K562 (cell line): ENCODE measurements around the gene SAMD11. TPM values are rescaled to one million over a fixed set of nuclear protein-coding genes. Genes with fewer than 3 reads are reported as not detected.

ENCODE experiments used
- ATAC-seq: fragments of 200-7000 bp; cut with Tn5 transposase; 3 replicates; pipeline ENCODE4 v1.9.1; 2020; ENCODE audit warnings: moderate library complexity
- BruUV-seq: library from RNA; stranded (reverse); fragments of 400-500 nt; replicated peaks from 2 replicates; lab custom pipeline; 2021; lab: Mats Ljungman, UMichigan
- CTCF ChIA-PET: fragments of 300-600 bp; formaldehyde crosslinking; extraction: SDS; loops from one replicate; lab custom pipeline; 2021; ENCODE audit warnings: low intra/inter-chr PET ratio; lab: Yijun Ruan, JAX
- POLR2A ChIA-PET: fragments of 300-600, 350-650 bp; sonication (Branson Sonifier 250); formaldehyde crosslinking; extraction: SDS; loops from one replicate; lab custom pipeline; 2021; ENCODE audit warnings: antibody characterized with exemption, inconsistent platforms; lab: Yijun Ruan, JAX
- DNase-seq, 4 experiments: peaks; one replicate each; pipeline versions ENCODE4 v3.0.0 to v3.0.0-alpha.2; 2011 to 2018; ENCODE audit warnings: low spot score in 3 of 4, mixed read lengths in 3 of 4; ENCODE audit errors: extremely low read depth in 1 of 4
- FAIRE-seq: peaks from 2 replicates; lab custom pipeline; 2011; peaks lifted over from hg19 to GRCh38; lab: Jason Lieb, UNC
- H2AFZ ChIP-seq: 2 replicates; pipeline ENCODE4 v1.6.0; 2011; ENCODE audit warnings: low read depth, low read length, control low read depth, inconsistent platforms
- H3K27ac ChIP-seq: fragments of 200-600 bp; 3 replicates; pipeline ENCODE4 v1.8.0; 2011; ENCODE audit warnings: low read depth, mild to moderate bottlenecking, control low read depth, inconsistent platforms, low read length, moderate library complexity, mixed read lengths; ENCODE audit errors: extremely low read depth
- H3K27me3 ChIP-seq, 2 experiments: fragments of 300-600 bp in 1 of 2; 2 replicates in 1 of 2; 3 replicates in 1 of 2; pipeline versions ENCODE4 v1.6.0 to v1.8.0; 2011; ENCODE audit warnings: inconsistent platforms in 2 of 2, low read length in 2 of 2, mild to moderate bottlenecking in 1 of 2, mixed read lengths in 1 of 2, moderate library complexity in 1 of 2; ENCODE audit not compliant: control insufficient read depth in 2 of 2, insufficient read depth in 2 of 2
- H3K36me3 ChIP-seq: fragments of 300-600 bp; 3 replicates; pipeline ENCODE4 v1.8.0; 2011; ENCODE audit warnings: mild to moderate bottlenecking, low read length, inconsistent platforms; ENCODE audit not compliant: control insufficient read depth, insufficient read depth
- H3K4me1 ChIP-seq, 2 experiments: fragments of 200-600 bp in 1 of 2; replicated peaks in 1 of 2; 2 replicates in 1 of 2; 3 replicates in 1 of 2; pipeline versions ENCODE4 v1.5.1 to v1.8.0; 2011; ENCODE audit warnings: inconsistent platforms in 2 of 2, low read length in 2 of 2, mild to moderate bottlenecking in 1 of 2, mixed read lengths in 1 of 2, moderate library complexity in 1 of 2; ENCODE audit not compliant: control insufficient read depth in 2 of 2, insufficient read depth in 2 of 2
- H3K4me2 ChIP-seq: 2 replicates; pipeline ENCODE4 v1.6.1; 2011; ENCODE audit warnings: low read length, control low read depth, inconsistent platforms, mixed read lengths; ENCODE audit not compliant: insufficient read depth
- H3K4me3 ChIP-seq: fragments of 200-600 bp; sonication (generic), shearing (Covaris generic); 2 replicates; pipeline ENCODE4 v1.5.1; 2016; ENCODE audit warnings: control low read depth, inconsistent platforms
- H3K79me2 ChIP-seq: fragments of 200-600 bp; 3 replicates; pipeline ENCODE4 v1.8.0; 2011; ENCODE audit warnings: low read length, inconsistent platforms; ENCODE audit not compliant: control insufficient read depth, insufficient read depth
- H3K9ac ChIP-seq, 2 experiments: 2 replicates each; pipeline versions ENCODE4 v1.6.0 to v1.6.1; 2011; ENCODE audit warnings: low read depth in 2 of 2, low read length in 2 of 2, control low read depth in 1 of 2, inconsistent platforms in 1 of 2, mild to moderate bottlenecking in 1 of 2, mixed read lengths in 1 of 2; ENCODE audit not compliant: insufficient read depth in 1 of 2
- H3K9me1 ChIP-seq: one replicate; pipeline ENCODE4 v1.6.0; 2011; ENCODE audit warnings: inconsistent platforms, mild to moderate bottlenecking, low read length, moderate library complexity; ENCODE audit not compliant: control insufficient read depth, insufficient read depth
- H3K9me3 ChIP-seq: replicated peaks from 2 replicates; pipeline ENCODE4 v1.5.1; 2011; ENCODE audit warnings: low read depth, low read length, inconsistent platforms; ENCODE audit not compliant: control insufficient read depth, insufficient read depth
- H4K20me1 ChIP-seq: replicated peaks from 2 replicates; pipeline ENCODE4 v1.6.1; 2011; ENCODE audit warnings: low read length, inconsistent platforms, mixed read lengths; ENCODE audit not compliant: control insufficient read depth, insufficient read depth
- MEIS2 ChIP-seq: fragments of 450-650 bp; IDR thresholded peaks from 2 replicates; pipeline ENCODE4 v1.6.1; 2014; ENCODE audit warnings: mild to moderate bottlenecking; ENCODE audit not compliant: partially characterized antibody
- MTA1 ChIP-seq: fragments of 450-650 bp; IDR thresholded peaks from 2 replicates; pipeline ENCODE4 v1.6.1; 2017; ENCODE audit warnings: borderline replicate concordance
- NELFE ChIP-seq: IDR thresholded peaks from 2 replicates; pipeline ENCODE4 v1.6.1; 2011; ENCODE audit warnings: mild to moderate bottlenecking; ENCODE audit not compliant: insufficient read depth, insufficient read length
- RBM14 ChIP-seq: fragments of 200-400 bp; formaldehyde crosslinking; IDR thresholded peaks from 2 replicates; pipeline ENCODE4 v1.6.1; 2018; ENCODE audit warnings: low read depth, mild to moderate bottlenecking, low read length, moderate library complexity, borderline replicate concordance; ENCODE audit not compliant: insufficient read depth
- RFX1 ChIP-seq: fragments of 450-650 bp; IDR thresholded peaks from 2 replicates; pipeline ENCODE4 v1.6.1; 2016; ENCODE audit warnings: mild to moderate bottlenecking, moderate library complexity
- SMARCA4 ChIP-seq: fragments of 450-650 bp; IDR thresholded peaks from 2 replicates; pipeline ENCODE4 v1.6.1; 2016
- ZNF263 ChIP-seq: sonication (generic); formaldehyde crosslinking; IDR thresholded peaks from 2 replicates; pipeline ENCODE4 v1.8.0; 2022; ENCODE audit warnings: mild to moderate bottlenecking, missing genetic modification reagents, borderline replicate concordance
- ZNF395 ChIP-seq: fragments of 200-800 bp; sonication (Bioruptor generic); IDR thresholded peaks from 2 replicates; pipeline ENCODE4 v1.6.1; 2017; ENCODE audit warnings: missing genetic modification characterization, missing compliant biosample characterization
- ZNF668 ChIP-seq: fragments of 250-450 bp; sonication (Bioruptor Pico); IDR thresholded peaks from 2 replicates; pipeline ENCODE4 v1.8.0; 2022; ENCODE audit warnings: mild to moderate bottlenecking, inconsistent platforms
- WGBS: fragments of 100-300 bp; shearing (Covaris generic); methylation state at CpG from one replicate; pipeline ENCODE4 v1.1.6; 2016; ENCODE audit warnings: low coverage, mixed read lengths; ENCODE audit not compliant: insufficient coverage; ENCODE audit errors: missing lambda C conversion rate; 5-methylcytosine and 5-hydroxymethylcytosine counted together
- in situ Hi-C: fragments of 300-500 bp; cut with MboI; formaldehyde crosslinking; loops from 4 replicates; pipeline ENCODE4 v1.15.0; 2018; ENCODE audit warnings: inconsistent platforms, mixed read lengths
- intact Hi-C: fragments of 100-400 bp; cut with micrococcal nuclease; formaldehyde crosslinking; loops from 2 replicates; pipeline ENCODE4 v1.14.2; 2022
- polyA plus RNA-seq, 8 experiments: library from polyadenylated mRNA; depleted of rRNA in 4 of 8; stranded (reverse) in 5 of 8; unstranded in 3 of 8; fragments of >200 nt; fragmentation: Nextera tagmentation in 2 of 8; fragmentation: Illumina TruSeq in 1 of 8; extraction: Ambion mirVana in 2 of 8; extraction: Trizol in 1 of 8; gene quantifications; 2 replicates each; pipeline versions ENCODE4 v1.2.1 to v1.2.3, GENCODE V29; 2011 to 2014; ENCODE audit warnings: inconsistent platforms in 1 of 8, missing spikeins in 1 of 8
- total RNA-seq, 7 experiments: library from RNA; depleted of rRNA in 6 of 7; stranded (reverse); fragments of >200 nt in 6 of 7; fragmentation: Illumina TruSeq in 2 of 7; extraction: Trizol in 2 of 7; gene quantifications; 2 replicates each; pipeline versions ENCODE4 v1.2.1 to v1.2.3, GENCODE V29; 2011 to 2021; ENCODE audit warnings: low replicate concordance in 1 of 7

SAMD11 gene
- total and polyA plus RNA-seq, 9 of the 15 experiments (the other 6 are each of a cell fraction or from before 2014, with no cell fraction given), result 0.07 to 0.82 (median 0.11) TPM; not detected in 2

- Histone ChIP-seq H3K9ac (no peak overlapping the region), H3K4me1 (peaks cover 14 to 76% of the 10 kb centered on the region in 2 experiments; a peak in 4 of 5 replicates), H3K4me3 (no peak overlapping the region), H3K4me2 (no peak overlapping the region), H3K79me2 (no peaks in the 10 kb centered on the region), H2AFZ (no peak overlapping the region), H3K36me3 (peaks cover 5% of the 10 kb centered on the region; the same call in 1 of the 3 replicates), H3K9me3 (peaks cover 6% of the 10 kb centered on the region), H3K27me3 (peaks cover 0 to 28% of the 10 kb centered on the region in 2 experiments; a peak in 2 of 5 replicates), H3K27ac (no peak overlapping the region), H4K20me1 (no peaks in the 10 kb centered on the region), H3K9me1 (no peaks in the 10 kb centered on the region)
- FAIRE-seq, result no peak
- in situ Hi-C loops (no loop called here), intact Hi-C loops (no loop called here)
- TF ChIP-seq SMARCA4, result no peak
- TF ChIP-seq RBM14, result 0 out of 2 replicates have a peak, but pooled peaks have one; percentile 39
- DNase-seq, result no peak
- CTCF ChIA-PET, result no interaction called here
- no TSS peak for BruUV-seq
- ATAC-seq, result no peak
- POLR2A ChIA-PET, result interaction anchor here (0.5 to 0.6 kb wide), 2 partner anchors 81 to 421 kb away, joined by 3 read pairs; no protein-coding TSS in a partner anchor
- 42% methylated on average over 29 of the region's 33 CpGs for WGBS
Measured at GRCh38 chr1:970242-970972, 46.7 kb downstream of the SAMD11 start.

GRCh38 chr1:970973-971730, 47.4 kb downstream of the SAMD11 start:
- Histone ChIP-seq H3K27ac (no peak overlapping the region), H3K79me2 (no peaks in the 10 kb centered on the region), H3K9me1 (no peaks in the 10 kb centered on the region), H4K20me1 (no peaks in the 10 kb centered on the region), H3K9me3 (peaks cover 6% of the 10 kb centered on the region), H2AFZ (no peak overlapping the region), H3K36me3 (no peaks in the 10 kb centered on the region), H3K27me3 (peaks cover 0 to 35% of the 10 kb centered on the region in 2 experiments; a peak in 2 of 5 replicates)
- FAIRE-seq (no peak), ATAC-seq (no peak)
- POLR2A ChIA-PET, result interaction anchor here (0.6 kb wide), 1 partner anchor 12 kb away, joined by 4 read pairs; the partner anchor contains the start of gene NOC2L
- WGBS, result 25% methylated on average over 26 of the region's 42 CpGs
- no peak for TF ChIP-seq ZNF395 (CRISPR knock-in tag)
- no peak for TF ChIP-seq RFX1
- TF ChIP-seq ZNF263 (CRISPR knock-in tag), result no peak
- TF ChIP-seq ZNF668 (CRISPR knock-in tag), result no peak
- no peak for TF ChIP-seq NELFE
- TF ChIP-seq MEIS2, result no peak
- no peak for TF ChIP-seq MTA1
- TF ChIP-seq, all 486 proteins: peak for 0
- CTCF ChIA-PET, result no interaction called here
- Histone ChIP-seq H3K4me3 (no peak overlapping the region), H3K4me2 (no peak overlapping the region), H3K4me1 (peaks cover 9 to 76% of the 10 kb centered on the region in 2 experiments; a peak in 4 of 5 replicates), H3K9ac (no peak overlapping the region)
- no peak for DNase-seq
- in situ Hi-C loops, result no loop called here
- intact Hi-C loops, result no loop called here
- no TSS peak for BruUV-seq
